ENCODE measurements around the gene ANXA4. TPM values are rescaled to one million over a fixed set of nuclear protein-coding genes. Genes with fewer than 3 reads are reported as not detected.

The ANXA4 gene
- total RNA-seq (ENCODE audit: low replicate concordance), result 84.5 and 152 TPM in 2 replicates
- long read RNA-seq, full-length matches to known transcripts, result 674 of 774 reads
- long read RNA-seq, partial matches to known transcripts, result 42 of 774 reads
- long read RNA-seq, other reads (novel, unspliced or antisense), result 58 of 774 reads

- peak; percentile 80 for DNase-seq (ENCODE audit: extremely low spot score, unreplicated experiment)
- peak within 1 kb of the TSS; percentile 99 for H3K27ac Mint-ChIP-seq
- no peaks in the 10 kb centered on the region for H3K36me3 Mint-ChIP-seq
- peaks cover 13% of the 10 kb centered on the region for H3K4me1 Mint-ChIP-seq (ENCODE audit: unreplicated experiment)
- H3K4me3 Mint-ChIP-seq, result peak within 1 kb of the TSS; percentile 99
- peaks cover 4% of the 10 kb centered on the region for H3K27me3 Mint-ChIP-seq
- H3K9me3 Mint-ChIP-seq, result peaks cover 5% of the 10 kb centered on the region
- no peak for TF ChIP-seq CTCF (conservative IDR thresholded peaks at IDR 0.05)
Observed at GRCh38 chr2:69741575-69742321, at the start of gene ANXA4. TSS of gene ANXA4 (plus strand) at chr2:69742134. CDS start at chr2:69781566, 39,432 bp downstream.

- peaks cover 7% of the 10 kb centered on the region for H3K4me1 Mint-ChIP-seq (ENCODE audit: unreplicated experiment)
- no peaks in the 10 kb centered on the region for H3K36me3 Mint-ChIP-seq
- no peak overlapping the region for H3K27ac Mint-ChIP-seq
- no peaks in the 10 kb centered on the region for H3K27me3 Mint-ChIP-seq
- no peak for DNase-seq (ENCODE audit: extremely low spot score, unreplicated experiment)
- no peak for TF ChIP-seq CTCF (conservative IDR thresholded peaks at IDR 0.05)
- H3K9me3 Mint-ChIP-seq, result no peaks in the 10 kb centered on the region
- H3K4me3 Mint-ChIP-seq, result no peak overlapping the region
Observed at GRCh38 chr2:69692424-69692823, 49.5 kb upstream of the ANXA4 start.

- DNase-seq (ENCODE audit: extremely low spot score, unreplicated experiment), result no peak
- H3K4me1 Mint-ChIP-seq (ENCODE audit: unreplicated experiment), result peaks cover 7% of the 10 kb centered on the region
- H3K9me3 Mint-ChIP-seq, result no peaks in the 10 kb centered on the region
- no peaks in the 10 kb centered on the region for H3K36me3 Mint-ChIP-seq
- no peak overlapping the region for H3K27ac Mint-ChIP-seq
- H3K27me3 Mint-ChIP-seq, result no peaks in the 10 kb centered on the region
- no peak for TF ChIP-seq CTCF (conservative IDR thresholded peaks at IDR 0.05)
- no peak overlapping the region for H3K4me3 Mint-ChIP-seq
Observed at GRCh38 chr2:69693059-69693774, 48.7 kb upstream of the ANXA4 start.

GRCh38 chr2:69693775-69694450 is 48.0 kb upstream of the ANXA4 start:
- Mint-ChIP-seq H3K4me3 (no peak overlapping the region), H3K36me3 (no peaks in the 10 kb centered on the region), H3K27ac (no peak overlapping the region), H3K9me3 (no peaks in the 10 kb centered on the region), H3K4me1 (ENCODE audit: unreplicated experiment) (peaks cover 7% of the 10 kb centered on the region), H3K27me3 (no peaks in the 10 kb centered on the region)
- TF ChIP-seq CTCF (conservative IDR thresholded peaks at IDR 0.05), result no peak
- DNase-seq (ENCODE audit: extremely low spot score, unreplicated experiment), result no peak

GRCh38 chr2:69694894-69695849 is 46.8 kb upstream of the ANXA4 start:
- no peak for TF ChIP-seq CTCF (conservative IDR thresholded peaks at IDR 0.05)
- H3K27ac Mint-ChIP-seq, result no peak overlapping the region
- no peaks in the 10 kb centered on the region for H3K9me3 Mint-ChIP-seq
- peaks cover 7% of the 10 kb centered on the region for H3K4me1 Mint-ChIP-seq (ENCODE audit: unreplicated experiment)
- no peak for DNase-seq (ENCODE audit: extremely low spot score, unreplicated experiment)
- no peaks in the 10 kb centered on the region for H3K36me3 Mint-ChIP-seq
- H3K27me3 Mint-ChIP-seq, result no peaks in the 10 kb centered on the region
- no peak overlapping the region for H3K4me3 Mint-ChIP-seq
